Activated T-cell treated with anti-CD3 and anti-CD28 coated beads, Interleukin-2, amount 50 U/mL, for 48 hours (primary cell): ENCODE data around the gene CYP19A1.

Source experiments
- DNase-seq, 2 experiments: peaks; one replicate each; pipeline ENCODE4 v3.0.0-alpha.2; 2020

CYP19A1 gene

DNA sequence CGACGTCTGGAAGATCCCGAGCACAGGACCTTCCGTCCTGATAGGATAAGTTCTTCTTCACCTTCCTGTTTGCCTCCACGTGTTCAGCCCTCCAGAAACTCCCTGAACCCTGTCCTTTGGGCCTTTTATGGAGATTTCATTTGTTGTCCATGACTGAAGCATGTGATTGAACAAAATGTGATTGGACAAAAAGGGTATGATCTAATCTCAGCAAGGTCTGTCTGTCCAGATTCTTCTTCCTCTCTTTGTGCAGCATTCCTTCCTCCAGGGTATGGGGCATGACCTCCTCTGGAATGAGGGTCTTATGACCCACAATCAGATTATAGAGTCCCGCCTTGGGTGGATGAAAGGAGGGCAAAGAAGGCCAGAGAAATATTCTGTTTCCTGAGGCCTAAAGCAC, at the start of gene CYP19A1:
CYP19A1 (minus strand) TSS at position 101 of the 400 bp plus-strand sequence. CDS start 95,684 bp downstream, outside the sequence.
- no peak for DNase-seq

DNA sequence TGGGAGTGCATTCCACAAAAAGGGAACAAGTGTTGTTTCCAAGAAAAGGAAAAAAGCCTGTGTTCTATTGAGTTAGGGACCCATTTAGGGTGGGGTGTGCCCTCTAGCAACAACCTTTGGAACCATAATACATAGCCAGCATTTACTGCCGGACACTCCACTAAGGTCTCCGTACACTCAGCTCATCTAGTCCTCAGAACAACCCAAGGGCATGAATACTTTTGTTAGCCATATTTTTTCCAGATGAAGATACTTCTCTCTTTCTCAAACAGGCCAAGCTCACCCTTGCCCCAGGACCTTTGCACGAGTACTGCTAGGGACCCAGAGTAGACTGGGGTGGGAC, 49.3 kb upstream of the CYP19A1 start:
- no peak for DNase-seq

DNA sequence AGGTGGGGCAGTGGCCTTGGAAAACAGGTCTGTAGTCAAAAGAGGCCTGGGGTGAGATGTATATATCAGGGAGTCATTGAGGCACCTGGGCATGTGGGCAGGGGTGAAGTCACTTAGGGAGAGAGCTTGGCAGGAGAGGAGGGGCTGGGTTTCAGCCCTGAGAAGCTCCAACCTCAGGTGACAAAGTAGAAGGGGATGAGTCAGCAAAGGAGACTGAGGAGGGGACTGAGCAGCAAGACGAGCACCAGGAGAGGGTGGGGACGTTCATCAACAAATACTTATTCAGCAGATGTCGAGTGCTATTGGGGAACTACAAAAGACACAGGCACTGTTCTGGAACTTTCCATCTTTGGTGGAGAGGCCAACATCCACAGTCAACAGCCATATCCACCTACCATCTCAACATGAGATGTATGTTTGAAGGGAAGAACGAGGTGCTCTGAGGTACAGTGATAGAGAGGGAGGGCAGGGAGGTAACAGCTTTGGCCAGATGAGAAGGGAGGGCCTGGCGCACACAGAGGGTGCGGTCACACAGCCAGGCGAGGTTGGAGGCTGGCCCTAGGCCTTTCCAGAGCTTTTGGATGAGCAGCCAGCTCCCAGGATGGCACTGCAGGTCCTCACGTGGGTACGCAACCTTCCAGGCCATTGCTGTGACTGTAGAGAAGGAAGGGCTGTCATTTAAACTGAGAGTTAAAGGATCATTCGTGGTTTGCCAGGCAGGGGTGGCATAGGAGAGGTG, 48.7 kb upstream of the CYP19A1 start:
- DNase-seq = no peak

DNA sequence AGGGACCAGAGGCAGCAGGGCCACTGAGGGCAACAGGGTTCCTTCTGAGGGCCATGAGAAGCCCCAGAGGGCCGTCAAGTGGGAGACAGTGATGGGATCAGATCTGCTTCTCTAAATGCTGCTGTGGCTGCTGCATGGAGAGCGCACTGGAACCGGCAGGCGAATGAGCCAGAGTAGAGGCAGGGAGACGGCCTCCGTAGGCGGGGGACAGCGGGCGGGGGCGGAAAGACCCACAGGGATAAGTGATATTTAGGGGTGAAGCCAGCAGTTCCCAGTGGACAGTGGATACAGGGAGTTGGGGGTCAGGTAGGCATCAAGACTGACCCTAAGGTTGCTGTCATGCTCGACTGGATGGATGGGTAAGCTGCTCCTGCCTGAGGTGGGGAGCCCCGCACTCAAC, 48.1 kb upstream of the CYP19A1 start:
- no peak for DNase-seq

DNA sequence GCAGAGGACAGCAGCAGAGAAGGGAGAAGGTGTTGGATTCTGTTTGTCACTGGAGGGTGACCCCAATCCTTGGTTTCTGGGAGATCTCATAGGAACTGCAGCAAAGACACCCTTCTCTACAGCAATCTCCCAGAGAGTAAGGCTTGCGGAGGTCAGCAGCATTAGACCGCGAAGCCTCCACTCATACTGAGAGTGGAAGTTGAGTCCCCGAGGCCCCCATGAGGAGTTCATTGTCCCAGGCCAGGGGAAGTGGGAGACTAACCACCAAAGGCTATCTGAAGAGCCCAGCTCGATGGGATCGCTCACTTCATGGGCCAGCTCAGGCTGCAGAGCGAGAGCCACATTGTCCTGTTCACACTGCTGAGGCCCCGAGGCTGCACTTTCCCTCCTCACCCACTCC, 47.6 kb upstream of the CYP19A1 start:
- no peak for DNase-seq

DNA sequence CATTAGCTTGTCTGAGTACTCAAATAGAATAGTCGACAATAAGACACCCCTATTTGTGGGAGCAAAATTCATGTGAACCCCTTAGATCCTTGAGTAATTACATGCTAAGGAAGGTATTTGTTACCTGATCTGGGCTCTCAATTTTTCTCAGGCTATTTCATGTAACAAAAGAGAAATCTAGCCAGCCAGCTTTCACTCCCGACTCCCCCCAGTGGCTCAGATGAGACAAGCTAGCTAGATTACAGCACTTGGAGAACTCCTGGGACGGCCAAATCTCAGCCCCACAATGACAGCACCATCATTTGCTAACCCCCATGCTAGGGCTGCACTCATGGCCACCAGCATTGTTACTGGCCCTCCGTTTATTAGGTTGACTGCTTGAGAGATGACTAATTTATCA, 44.4 kb upstream of the CYP19A1 start:
- peak in 1 of 2 experiments; percentile 24 for DNase-seq

DNA sequence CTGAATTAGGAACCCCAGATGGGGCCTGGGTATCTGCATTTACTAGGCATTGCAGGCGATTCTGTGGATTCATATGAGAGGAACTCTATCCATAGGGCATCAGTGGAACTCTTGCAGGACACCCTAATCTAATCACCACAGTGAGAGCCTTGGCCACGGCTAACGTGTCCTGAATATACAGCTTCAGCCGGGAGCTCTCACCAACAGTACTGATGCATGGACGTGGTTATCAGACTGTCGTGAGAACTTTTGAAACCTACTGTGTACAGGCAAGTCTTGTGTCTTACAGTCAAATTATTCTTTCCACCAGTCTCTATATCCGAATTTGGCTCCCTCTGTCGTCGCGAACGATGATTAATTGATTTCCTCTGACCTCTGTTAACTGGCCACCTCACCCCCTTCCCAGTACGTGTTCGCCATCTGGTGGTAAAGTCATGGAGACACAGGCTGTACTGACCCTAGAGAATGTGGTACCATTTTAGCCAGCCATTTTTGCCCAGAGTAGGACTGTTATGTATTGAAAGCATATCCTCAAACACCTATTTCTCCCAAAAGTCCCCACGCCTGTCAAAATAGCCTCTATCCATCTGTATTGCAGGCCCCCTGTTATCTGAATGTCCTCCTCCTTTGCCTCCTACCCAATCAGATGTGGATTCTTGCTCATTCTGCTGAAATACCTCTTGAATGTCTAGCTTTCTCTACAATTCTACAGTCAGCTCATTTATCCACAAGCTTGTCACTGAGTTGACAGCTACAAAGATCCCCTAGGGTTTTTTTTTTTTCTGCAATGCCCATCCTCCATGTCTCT, 42.8 kb upstream of the CYP19A1 start:
- DNase-seq = peak; percentile 32 to 41

DNA sequence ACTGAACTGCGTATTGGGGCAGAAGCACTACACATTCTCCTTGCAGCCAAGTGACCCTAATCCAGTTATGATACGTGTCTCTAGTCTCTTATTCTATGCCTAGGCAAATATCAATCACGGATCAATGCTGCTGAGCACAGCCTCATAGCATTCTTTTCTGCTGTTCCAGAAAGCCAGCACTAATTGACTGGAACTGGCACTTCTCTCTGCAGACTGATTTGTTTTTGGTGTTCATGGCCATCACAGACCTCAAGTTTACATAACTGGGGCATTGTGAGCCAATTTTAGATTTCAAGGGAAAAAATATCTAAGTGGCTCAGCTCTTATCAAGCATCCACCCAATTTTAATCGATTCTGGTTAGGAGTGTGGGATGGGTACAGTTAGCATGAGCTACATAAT, 41.0 kb upstream of the CYP19A1 start:
- DNase-seq = no peak

DNA sequence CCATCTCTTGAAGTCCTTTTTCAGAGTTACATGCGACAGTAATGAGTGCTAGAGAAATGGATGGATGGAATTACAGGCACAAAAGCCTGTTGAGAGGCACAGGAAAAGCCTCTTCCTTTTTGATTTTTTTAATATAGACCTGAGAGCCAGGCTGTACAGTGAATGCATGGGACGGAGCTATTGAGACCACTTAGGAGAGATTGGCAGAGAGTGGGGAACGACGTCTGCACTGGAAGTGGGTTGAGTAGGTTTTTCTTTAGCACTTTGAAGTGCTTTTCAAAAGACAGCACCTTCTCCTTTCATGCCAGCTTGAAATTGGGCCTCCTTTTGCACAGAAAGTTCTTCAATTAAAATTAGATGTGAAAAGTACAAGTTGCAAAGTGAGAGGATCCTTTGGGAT, 40.0 kb upstream of the CYP19A1 start:
- DNase-seq = no peak

DNA sequence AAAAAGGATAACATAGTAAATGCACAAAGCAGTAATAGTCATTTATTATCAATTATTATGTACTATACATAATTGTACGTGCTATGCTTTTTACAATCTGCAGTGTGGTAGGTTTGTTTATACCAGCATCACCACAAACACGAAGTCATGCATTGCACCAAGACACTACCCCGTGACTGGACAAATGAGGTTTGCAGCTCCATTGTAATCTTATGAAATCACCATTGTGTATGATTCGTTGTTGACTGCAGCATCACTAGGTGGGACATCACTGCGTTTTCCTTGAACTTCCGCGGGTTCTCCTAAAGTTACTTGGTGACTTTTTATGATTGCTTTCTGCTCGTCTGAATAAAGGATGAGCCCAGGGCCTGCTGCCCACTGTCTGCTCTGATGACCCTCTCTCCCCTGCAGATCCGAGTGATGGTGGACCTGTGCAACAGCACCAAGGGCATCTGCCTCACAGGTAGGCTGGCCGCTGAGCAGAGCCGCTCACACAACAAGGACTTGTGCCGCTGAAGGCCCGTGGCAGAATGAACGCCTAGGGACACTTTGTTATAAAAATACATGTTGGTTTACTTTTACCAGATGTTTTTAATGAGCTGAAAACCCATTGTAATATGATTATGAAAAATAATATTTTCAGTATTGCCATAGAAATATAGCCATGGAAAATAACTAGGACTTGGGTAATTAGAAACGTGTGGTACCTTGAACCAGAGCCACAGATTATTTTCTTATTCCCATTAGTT, 38.8 kb upstream of the CYP19A1 start:
- DNase-seq = no peak

DNA sequence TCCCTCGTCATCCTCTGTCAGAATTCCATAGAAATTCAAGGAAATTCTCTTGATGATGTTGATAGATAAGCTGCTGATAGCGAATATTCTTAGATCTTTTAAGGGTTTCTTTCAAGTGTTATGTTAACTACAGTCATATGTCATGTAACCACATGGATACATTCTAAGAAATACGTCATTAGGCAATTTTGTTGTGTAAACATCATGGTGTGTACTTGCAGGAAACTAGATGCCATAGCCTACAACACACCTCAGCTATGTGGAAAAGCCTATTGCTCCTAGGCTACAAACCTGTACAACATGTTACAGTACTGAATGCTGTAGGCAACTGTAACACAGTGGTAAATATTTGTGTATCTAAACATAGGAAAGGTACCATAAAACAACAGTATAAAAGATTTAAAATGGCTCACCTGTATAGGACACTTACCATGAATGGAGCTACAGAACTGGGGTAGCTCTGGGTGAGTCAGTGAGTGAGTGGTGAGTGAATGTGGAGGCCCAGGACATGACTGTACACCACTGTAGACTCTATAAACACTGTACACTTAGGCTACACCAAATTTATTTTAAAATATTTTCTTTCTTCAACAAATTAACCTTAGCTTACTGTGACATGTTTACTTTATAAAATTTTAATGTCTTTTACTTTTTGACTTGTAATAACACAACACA, 37.7 kb upstream of the CYP19A1 start:
- DNase-seq = no peak

DNA sequence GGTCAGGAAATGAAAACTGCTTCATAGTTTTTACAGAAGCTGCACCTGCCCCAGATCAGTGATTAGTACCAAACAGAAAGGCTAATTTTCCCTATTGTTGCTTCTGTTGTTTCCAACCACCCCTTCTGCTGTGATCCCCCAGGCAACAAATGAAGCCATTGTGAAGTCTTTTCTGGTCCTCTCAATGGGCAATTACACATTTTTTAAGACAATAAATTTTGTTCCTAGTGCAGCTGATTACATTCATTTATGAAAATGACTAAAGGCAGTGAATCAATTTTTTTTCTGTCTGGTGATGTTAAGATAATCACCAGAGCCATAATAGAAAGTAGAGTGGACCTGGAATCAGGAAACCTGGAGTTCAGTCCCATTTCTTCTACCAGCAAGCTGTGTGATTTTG, 35.7 kb upstream of the CYP19A1 start:
- no peak for DNase-seq

DNA sequence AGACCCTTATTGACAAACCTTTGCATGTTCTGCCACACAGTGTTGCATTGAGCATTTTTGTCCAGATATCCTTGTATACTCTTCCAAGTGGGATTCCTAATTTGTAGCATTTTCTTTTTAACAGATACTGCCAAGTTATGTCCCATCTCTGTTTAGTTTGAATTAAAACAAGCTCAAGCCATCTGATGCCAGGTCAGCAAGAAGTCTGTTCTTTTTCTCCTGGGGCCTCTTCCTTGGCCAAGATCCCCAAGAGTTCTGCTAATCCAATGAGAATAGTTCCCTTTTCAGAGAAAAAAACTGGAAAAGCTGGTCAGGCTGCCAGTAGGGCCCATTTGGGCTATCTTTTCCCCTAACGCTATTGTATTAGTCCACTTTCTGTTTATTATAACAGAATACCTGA, 32.9 kb upstream of the CYP19A1 start:
- DNase-seq = no peak

DNA sequence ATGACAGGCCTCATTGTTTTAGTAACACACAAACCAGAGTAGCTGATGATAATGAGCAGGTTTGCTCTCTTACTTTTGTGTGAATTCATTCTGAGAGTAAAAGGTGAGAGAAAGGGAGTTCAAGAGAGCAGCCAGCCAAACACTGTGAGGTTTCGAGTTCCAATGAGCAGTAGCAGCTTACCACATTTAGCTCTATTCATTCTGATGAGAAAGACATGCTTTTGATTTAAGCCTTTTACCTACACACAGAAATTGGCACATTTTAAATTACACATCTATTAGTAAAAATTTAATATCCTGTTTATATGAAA, 31.0 kb upstream of the CYP19A1 start:
- DNase-seq = no peak

DNA sequence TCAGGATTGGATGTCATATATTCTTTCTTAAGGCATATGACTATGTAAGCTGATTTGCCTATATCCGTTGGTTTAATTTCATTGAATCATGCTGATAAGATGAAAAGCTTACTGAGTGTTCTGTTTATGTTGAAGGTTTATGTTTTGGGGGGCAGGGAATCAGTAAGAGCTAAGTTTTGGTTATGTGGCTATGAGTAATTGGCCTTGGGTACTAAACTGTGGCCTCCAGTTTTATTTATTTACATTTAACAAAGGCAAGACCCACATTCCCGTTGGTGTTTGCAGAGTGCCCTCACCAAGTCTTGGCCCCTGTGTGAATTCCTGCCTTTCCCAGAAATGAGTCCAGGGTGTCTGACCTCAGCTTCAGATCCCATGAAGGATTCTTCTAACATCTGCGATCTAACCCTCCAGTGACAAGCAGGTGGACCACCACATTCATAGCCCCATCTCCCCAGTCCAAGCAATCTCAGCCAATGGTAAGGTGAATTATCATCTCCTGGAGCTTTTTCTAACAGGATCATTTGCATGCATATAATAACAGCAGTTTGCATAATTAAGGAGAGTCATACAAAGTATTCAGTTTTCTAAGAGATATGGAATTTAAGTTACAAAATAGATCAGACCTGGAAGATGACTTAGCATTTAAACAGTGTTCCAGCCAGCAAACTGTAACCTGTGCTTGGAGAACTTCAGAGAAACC, 30.5 kb upstream of the CYP19A1 start:
- no peak for DNase-seq

DNA sequence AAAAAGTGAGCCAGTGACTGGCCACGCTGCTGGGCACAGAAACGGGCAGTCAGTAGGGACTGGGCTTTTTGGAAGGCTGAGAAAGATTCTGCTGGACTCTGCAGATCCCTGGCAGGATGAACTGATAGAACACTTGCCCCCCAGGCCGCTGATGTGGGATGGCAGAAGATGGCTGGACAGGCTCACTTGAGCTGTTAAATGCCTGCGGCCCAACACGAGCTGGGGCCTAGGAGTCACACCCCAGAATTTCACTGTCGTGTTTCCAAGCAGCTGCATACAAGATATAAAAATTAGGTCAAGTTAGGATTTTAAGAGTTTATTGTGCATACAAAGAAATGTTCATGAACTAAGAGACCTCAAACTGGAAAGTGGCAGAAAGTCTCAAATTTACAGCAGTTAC, 29.9 kb upstream of the CYP19A1 start:
- DNase-seq = no peak

DNA sequence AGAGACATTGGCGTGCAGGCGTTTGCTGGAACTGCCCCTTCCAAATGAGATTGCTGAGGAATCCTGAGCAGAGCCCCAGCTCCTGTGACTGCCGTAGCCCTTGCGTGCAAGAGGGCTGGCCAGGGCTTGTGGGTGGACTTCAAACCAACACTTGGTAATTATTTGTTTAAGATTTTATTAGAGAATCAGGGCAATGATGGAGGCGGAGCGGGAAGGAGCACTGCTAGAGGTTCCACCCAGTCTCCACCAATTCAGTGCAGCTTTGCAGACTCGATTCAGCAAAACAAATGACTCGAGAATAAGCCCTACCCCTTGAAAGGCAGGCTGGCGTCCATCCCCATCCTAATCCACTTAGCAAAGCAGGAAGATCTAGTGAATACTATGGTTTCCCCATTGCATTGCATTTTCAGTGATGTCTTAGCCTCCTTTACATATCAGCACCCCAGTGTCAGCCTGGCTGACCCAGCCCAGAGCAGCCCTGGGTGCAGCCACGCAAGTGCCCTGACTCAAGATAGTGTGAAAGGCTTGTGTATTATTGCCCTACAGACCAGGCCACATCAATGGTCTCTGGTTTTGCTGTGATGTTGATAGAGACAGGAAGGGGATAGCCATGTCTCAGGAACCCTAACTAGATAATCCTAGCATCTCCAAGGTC, 29.1 kb upstream of the CYP19A1 start:
- DNase-seq = no peak

DNA sequence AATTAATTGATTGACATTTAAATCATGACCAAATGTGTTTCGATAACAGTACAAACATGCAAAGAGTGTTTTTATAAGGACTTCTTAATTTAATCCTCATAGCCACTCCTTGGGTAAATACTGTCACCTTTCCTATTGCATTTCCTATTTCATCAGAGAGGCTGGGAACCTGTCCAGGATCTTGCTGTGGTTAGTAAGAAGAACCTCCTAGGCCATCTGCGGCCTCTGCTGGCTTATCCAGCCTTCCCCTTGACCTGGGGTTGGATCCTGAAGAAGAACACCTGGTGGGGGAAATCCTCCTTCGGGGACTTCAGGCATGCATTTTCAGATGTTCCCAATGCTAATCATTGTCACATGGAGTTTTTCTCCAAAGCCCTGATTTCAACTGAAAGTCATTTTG, 28.5 kb upstream of the CYP19A1 start:
- DNase-seq = no peak

DNA sequence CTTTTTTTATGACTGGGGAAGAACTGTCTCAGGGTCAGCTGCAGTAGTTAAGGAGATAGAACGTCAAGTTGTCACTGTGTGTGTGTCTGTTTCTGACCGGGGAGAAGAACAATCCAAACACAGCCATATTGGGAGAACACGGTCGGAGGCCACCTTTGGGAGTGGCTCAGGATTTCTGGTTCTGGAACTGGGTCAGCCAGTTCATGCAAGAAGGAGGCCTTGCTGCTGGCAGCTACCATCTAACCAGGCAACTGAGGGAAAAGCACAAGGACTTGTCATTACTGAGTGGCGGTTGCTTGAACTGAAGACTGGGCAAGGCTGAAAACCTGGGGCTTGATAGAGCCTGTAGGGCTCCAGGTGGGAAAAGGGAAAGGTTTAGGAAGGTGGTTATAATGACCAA, 27.7 kb upstream of the CYP19A1 start:
- DNase-seq = no peak

DNA sequence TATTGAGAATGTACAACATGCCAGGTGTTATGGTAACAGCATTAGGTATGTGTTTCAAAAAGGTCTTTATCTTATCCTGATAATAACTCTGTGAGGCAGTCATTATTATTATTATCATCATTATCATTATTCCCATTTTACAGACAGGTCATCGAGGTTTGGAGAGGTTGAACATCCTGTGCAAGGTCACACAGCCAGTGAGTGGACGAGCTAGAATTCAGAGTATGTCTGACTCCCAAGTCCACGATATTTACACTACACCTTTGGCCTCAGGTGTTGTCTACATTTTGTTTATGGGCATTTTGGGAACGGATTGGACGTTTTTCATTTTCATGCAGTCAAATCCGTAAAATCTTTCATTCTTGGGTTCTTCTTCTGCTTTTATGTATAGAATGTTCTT, 27.0 kb upstream of the CYP19A1 start:
- no peak for DNase-seq

DNA sequence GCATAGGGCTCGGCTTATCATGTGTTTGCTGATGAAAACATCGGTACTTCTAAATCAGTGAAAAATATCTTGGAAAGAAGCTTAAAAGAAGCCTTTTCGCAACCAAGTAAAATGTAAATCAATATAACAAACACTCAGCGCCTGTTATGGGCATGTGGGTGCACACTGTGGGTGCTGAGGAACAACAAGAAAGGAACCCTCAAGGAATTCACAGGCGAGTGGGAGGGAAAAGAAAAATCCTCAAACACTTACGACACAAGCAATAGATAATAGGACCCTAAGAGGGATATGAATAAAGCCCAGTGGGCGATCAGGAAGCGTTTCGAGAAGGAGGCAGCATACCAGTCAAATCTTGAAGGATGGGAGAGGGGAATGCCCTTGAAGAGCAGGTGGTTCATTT, 25.0 kb upstream of the CYP19A1 start:
- no peak for DNase-seq

DNA sequence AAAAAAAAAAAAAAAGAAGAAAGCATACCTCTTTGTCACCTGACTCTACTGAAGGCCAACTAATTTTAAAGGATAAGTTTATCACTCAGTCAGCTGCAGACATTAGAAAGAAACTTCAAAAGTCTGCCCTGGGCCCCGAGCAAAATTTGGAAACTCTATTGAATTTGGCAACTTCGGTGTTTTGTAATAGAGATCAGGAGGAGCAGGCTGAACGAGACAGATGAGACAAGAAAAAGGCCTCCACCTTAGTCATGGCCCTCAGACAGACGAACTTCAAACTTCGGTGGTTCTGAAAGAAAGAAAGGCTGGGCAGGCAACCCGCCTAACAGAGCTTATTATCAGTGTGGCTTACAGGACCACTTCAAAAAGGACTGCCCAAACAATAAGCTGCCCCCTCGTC, 21.6 kb upstream of the CYP19A1 start:
- DNase-seq = no peak
